Measurements from ENCODE around the gene SLC9A7.
"Not testable (repeated sequence)": the region's sequence is repeated elsewhere in the genome, so short reads cannot be mapped to it uniquely, and the experiment has no call there.

Gene SLC9A7

GRCh38 chrX:46758956-46759644 lies at the start of gene SLC9A7:
Gene SLC9A7, minus strand, starts transcription at chrX:46759118. Its CDS starts 89 bp downstream, at chrX:46759029.
- peak; percentile 82 to 89 for DNase-seq (ENCODE audit: low spot score in 2 of 2)
- Mint-ChIP-seq H3K9me3 (no peaks in the 10 kb centered on the region), H3K4me3 (peak within 1 kb of the TSS; percentile 90), H3K27ac (peak within 1 kb of the TSS; percentile 79), H3K36me3 (peaks cover 6% of the 10 kb centered on the region), H3K4me1 (peaks cover 12% of the 10 kb centered on the region)
- peak; percentile 93 for ATAC-seq

GRCh38 chrX:46805270-46805669 lies 46.4 kb upstream of the SLC9A7 start:
- DNase-seq (ENCODE audit: low spot score in 2 of 2) (no peak), ATAC-seq (no peak)
- Mint-ChIP-seq H3K4me1 (no peaks in the 10 kb centered on the region), H3K9me3 (no peaks in the 10 kb centered on the region), H3K27ac (no peak overlapping the region), H3K36me3 (no peaks in the 10 kb centered on the region), H3K4me3 (no peak overlapping the region)

GRCh38 chrX:46803140-46803539 lies 44.2 kb upstream of the SLC9A7 start:
- Mint-ChIP-seq H3K4me1 (no peaks in the 10 kb centered on the region), H3K9me3 (no peaks in the 10 kb centered on the region), H3K4me3 (no peak overlapping the region), H3K36me3 (no peaks in the 10 kb centered on the region), H3K27ac (no peak overlapping the region)
- DNase-seq (ENCODE audit: low spot score in 2 of 2) (no peak), ATAC-seq (no peak)

GRCh38 chrX:46796574-46797191 lies 37.8 kb upstream of the SLC9A7 start:
- Mint-ChIP-seq H3K4me1 (peaks cover 10% of the 10 kb centered on the region), H3K36me3 (no peaks in the 10 kb centered on the region), H3K9me3 (no peaks in the 10 kb centered on the region), H3K27ac (no peak overlapping the region), H3K4me3 (no peak overlapping the region)
- ATAC-seq, result peak; percentile 69
- DNase-seq (ENCODE audit: low spot score in 2 of 2), result peak; percentile 50 to 72

- DNase-seq (ENCODE audit: low spot score in 2 of 2) (no peak), ATAC-seq (no peak)
- Mint-ChIP-seq H3K4me1 (peaks cover 10% of the 10 kb centered on the region), H3K36me3 (no peaks in the 10 kb centered on the region), H3K27ac (no peak overlapping the region), H3K4me3 (no peak overlapping the region), H3K9me3 (no peaks in the 10 kb centered on the region)
Observed at GRCh38 chrX:46793386-46794143, 34.6 kb upstream of the SLC9A7 start.

GRCh38 chrX:46792810-46793188 lies 33.9 kb upstream of the SLC9A7 start:
- H3K27ac Mint-ChIP-seq, result no peak overlapping the region
- peaks cover 10% of the 10 kb centered on the region for H3K4me1 Mint-ChIP-seq

GRCh38 chrX:46791927-46792809 lies 33.2 kb upstream of the SLC9A7 start:
- H3K4me3 Mint-ChIP-seq, result no peak overlapping the region
- H3K27ac Mint-ChIP-seq, result no peak overlapping the region
- no peaks in the 10 kb centered on the region for H3K9me3 Mint-ChIP-seq
- no peak for DNase-seq (ENCODE audit: low spot score in 2 of 2)
- H3K4me1 Mint-ChIP-seq, result peaks cover 10% of the 10 kb centered on the region
- no peaks in the 10 kb centered on the region for H3K36me3 Mint-ChIP-seq
- ATAC-seq, result peak; percentile 85

More at GRCh38 chrX:46792810-46793188, 33.9 kb upstream of the SLC9A7 start:
- Mint-ChIP-seq H3K9me3 (no peaks in the 10 kb centered on the region), H3K36me3 (no peaks in the 10 kb centered on the region), H3K4me3 (no peak overlapping the region)
- no peak for DNase-seq (ENCODE audit: low spot score in 2 of 2)
- ATAC-seq, result no peak

- DNase-seq (ENCODE audit: low spot score in 2 of 2) (no peak), ATAC-seq (no peak)
- H3K4me3 Mint-ChIP-seq, result no peak overlapping the region
- H3K4me1 Mint-ChIP-seq, result peaks cover 10% of the 10 kb centered on the region
- no peaks in the 10 kb centered on the region for H3K36me3 Mint-ChIP-seq
- no peaks in the 10 kb centered on the region for H3K9me3 Mint-ChIP-seq
- no peak overlapping the region for H3K27ac Mint-ChIP-seq
Observed at GRCh38 chrX:46788902-46789301, 30.0 kb upstream of the SLC9A7 start.

- H3K27ac Mint-ChIP-seq; ATAC-seq; DNase-seq (ENCODE audit: low spot score in 2 of 2); H3K9me3 Mint-ChIP-seq; H3K4me3 Mint-ChIP-seq; H3K4me1 Mint-ChIP-seq; H3K36me3 Mint-ChIP-seq: not testable (repeated sequence)
Observed at GRCh38 chrX:46784437-46784836, 25.5 kb upstream of the SLC9A7 start.

- Mint-ChIP-seq H3K36me3 (no peaks in the 10 kb centered on the region), H3K4me3 (no peak overlapping the region), H3K4me1 (no peaks in the 10 kb centered on the region), H3K27ac (no peak overlapping the region), H3K9me3 (no peaks in the 10 kb centered on the region)
- no peak for DNase-seq (ENCODE audit: low spot score in 2 of 2)
- ATAC-seq, result no peak
Observed at GRCh38 chrX:46782034-46782433, 23.1 kb upstream of the SLC9A7 start.

- DNase-seq (ENCODE audit: low spot score in 2 of 2), result no peak
- no peak for ATAC-seq
- Mint-ChIP-seq H3K36me3 (no peaks in the 10 kb centered on the region), H3K27ac (no peak overlapping the region), H3K9me3 (no peaks in the 10 kb centered on the region), H3K4me1 (no peaks in the 10 kb centered on the region), H3K4me3 (no peak overlapping the region)
Observed at GRCh38 chrX:46777971-46778810, 19.3 kb upstream of the SLC9A7 start.

GRCh38 chrX:46770817-46771163 lies 11.9 kb upstream of the SLC9A7 start:
- Mint-ChIP-seq H3K27ac (no peak overlapping the region), H3K9me3 (no peaks in the 10 kb centered on the region), H3K4me3 (no peak overlapping the region), H3K4me1 (no peaks in the 10 kb centered on the region), H3K36me3 (no peaks in the 10 kb centered on the region)
- ATAC-seq (no peak), DNase-seq (ENCODE audit: low spot score in 2 of 2) (no peak)

GRCh38 chrX:46770000-46770816 lies 11.3 kb upstream of the SLC9A7 start:
- no peak overlapping the region for H3K27ac Mint-ChIP-seq
- ATAC-seq (no peak), DNase-seq (ENCODE audit: low spot score in 2 of 2) (no peak)
- no peak overlapping the region for H3K4me3 Mint-ChIP-seq
- no peaks in the 10 kb centered on the region for H3K4me1 Mint-ChIP-seq
- H3K36me3 Mint-ChIP-seq, result no peaks in the 10 kb centered on the region
- H3K9me3 Mint-ChIP-seq, result no peaks in the 10 kb centered on the region

- ATAC-seq, result no peak
- H3K27ac Mint-ChIP-seq, result no peak overlapping the region
- H3K9me3 Mint-ChIP-seq, result no peaks in the 10 kb centered on the region
- no peak overlapping the region for H3K4me3 Mint-ChIP-seq
- no peak for DNase-seq (ENCODE audit: low spot score in 2 of 2)
- H3K4me1 Mint-ChIP-seq, result peaks cover 4% of the 10 kb centered on the region
- H3K36me3 Mint-ChIP-seq, result no peaks in the 10 kb centered on the region
Observed at GRCh38 chrX:46762963-46763362, 4.0 kb upstream of the SLC9A7 start.
